HepG2 (cell line): ENCODE data around the gene KIF23. TPM values are rescaled to one million over a fixed set of nuclear protein-coding genes. Genes with fewer than 3 reads are reported as not detected.
A peak's percentile ranks its signal among the peaks of the same experiment; 100 is the strongest.

Experiments used
- FOSL2 ChIP-seq: sonication (generic); formaldehyde crosslinking; IDR thresholded peaks from 2 replicates; pipeline ENCODE4 v1.4.0; 2020; ENCODE audit warnings: missing genetic modification reagents
- GABPB1 ChIP-seq: IDR thresholded peaks from 2 replicates; pipeline ENCODE4 v1.6.1; 2016; ENCODE audit warnings: mild to moderate bottlenecking, missing genetic modification reagents, moderate library complexity, missing compliant biosample characterization
- GLMP ChIP-seq: sonication (generic); formaldehyde crosslinking; IDR thresholded peaks from 2 replicates; pipeline ENCODE4 v1.9.0; 2021; ENCODE audit warnings: missing genetic modification reagents, mild to moderate bottlenecking, borderline replicate concordance
- HDAC2 ChIP-seq: sonication (generic); formaldehyde crosslinking; IDR thresholded peaks from 2 replicates; pipeline ENCODE4 v1.4.0; 2020; ENCODE audit warnings: missing genetic modification reagents
- HINFP ChIP-seq: sonication (generic); formaldehyde crosslinking; IDR thresholded peaks from 2 replicates; pipeline ENCODE4 v1.4.0; 2020; ENCODE audit warnings: low read depth, mild to moderate bottlenecking, missing genetic modification reagents
- HOMEZ ChIP-seq: IDR thresholded peaks from 2 replicates; pipeline ENCODE4 v1.6.1; 2016; ENCODE audit warnings: low read depth
- NAIF1 ChIP-seq: sonication (generic); formaldehyde crosslinking; IDR thresholded peaks from 2 replicates; pipeline ENCODE4 v1.5.0; 2020; ENCODE audit warnings: mild to moderate bottlenecking, missing genetic modification reagents, borderline replicate concordance
- NCOA5 ChIP-seq: sonication (generic); formaldehyde crosslinking; IDR thresholded peaks from 2 replicates; pipeline ENCODE4 v1.4.0; 2020; ENCODE audit warnings: missing genetic modification reagents
- NFKBIZ ChIP-seq: IDR thresholded peaks from 2 replicates; pipeline ENCODE4 v1.6.1; 2018; ENCODE audit warnings: missing genetic modification reagents, missing compliant biosample characterization
- NR2C2 ChIP-seq: sonication (generic); formaldehyde crosslinking; IDR thresholded peaks from 2 replicates; pipeline ENCODE4 v1.4.0; 2020; ENCODE audit warnings: missing genetic modification reagents, mild to moderate bottlenecking, moderate library complexity, borderline replicate concordance
- PAF1 ChIP-seq: IDR thresholded peaks from 2 replicates; pipeline ENCODE4 v1.6.1; 2016; ENCODE audit warnings: missing genetic modification reagents, missing compliant biosample characterization
- PHF21A ChIP-seq: sonication (generic); formaldehyde crosslinking; IDR thresholded peaks from 2 replicates; pipeline ENCODE4 v1.5.0; 2020; ENCODE audit warnings: mild to moderate bottlenecking, missing genetic modification reagents
- SAP130 ChIP-seq: IDR thresholded peaks from 2 replicates; pipeline ENCODE4 v1.6.1; 2016; ENCODE audit warnings: low read depth
- TRAFD1 ChIP-seq: sonication (generic); formaldehyde crosslinking; IDR thresholded peaks from 2 replicates; pipeline ENCODE4 v1.5.1; 2020; ENCODE audit warnings: missing genetic modification reagents, mild to moderate bottlenecking, borderline replicate concordance
- ZBTB38 ChIP-seq: sonication (generic); formaldehyde crosslinking; IDR thresholded peaks from 2 replicates; pipeline ENCODE4 v1.5.1; 2020; ENCODE audit warnings: mild to moderate bottlenecking, missing genetic modification reagents
- ZFP41 ChIP-seq: sonication (generic); formaldehyde crosslinking; IDR thresholded peaks from 2 replicates; pipeline ENCODE4 v1.4.0; 2020; ENCODE audit warnings: mild to moderate bottlenecking, missing genetic modification reagents, borderline replicate concordance
- ZNF12 ChIP-seq: sonication (generic); formaldehyde crosslinking; IDR thresholded peaks from 2 replicates; pipeline ENCODE4 v1.5.0; 2020; ENCODE audit warnings: missing genetic modification reagents
- ZNF580 ChIP-seq: IDR thresholded peaks from 2 replicates; pipeline ENCODE4 v1.6.1; 2016; ENCODE audit warnings: low read depth, borderline replicate concordance
- ZNF629 ChIP-seq: sonication (generic); formaldehyde crosslinking; conservative IDR thresholded peaks from 2 replicates; pipeline ENCODE4 v1.5.0; 2020; ENCODE audit warnings: missing genetic modification reagents
- polyA plus RNA-seq, 8 experiments: library from polyadenylated mRNA; depleted of rRNA in 3 of 8; stranded (reverse) in 7 of 8; unstranded in 1 of 8; fragments of >200 nt; fragmentation: Illumina TruSeq in 4 of 8; extraction: Trizol in 4 of 8; gene quantifications; 2 replicates each; pipeline versions ENCODE4 v1.2.1 to v1.2.3, GENCODE V29; 2011 to 2016; ENCODE audit warnings: low read depth in 4 of 8, missing spikeins in 1 of 8, mixed read lengths in 1 of 8; ENCODE audit not compliant: insufficient read depth in 1 of 8
- total RNA-seq, 5 experiments: library from RNA; depleted of rRNA; stranded (reverse); fragments of >200 nt; fragmentation: Illumina TruSeq; extraction: Trizol; gene quantifications; 2 replicates each; pipeline ENCODE4 v1.2.3, GENCODE V29; 2016; ENCODE audit warnings: low read depth in 1 of 5

The KIF23 gene
- total and polyA plus RNA-seq, 2 of the 13 experiments (the other 11 are each of a cell fraction or from before 2014, with no cell fraction given): 11.3 to 38.1 TPM

- TF ChIP-seq SAP130 (CRISPR knock-in tag): 0 out of 2 replicates have a peak, but pooled peaks have one; percentile 11
- peak; percentile 44; the same call in 1 of the 2 replicates for TF ChIP-seq ZBTB38 (CRISPR knock-in tag)
- no peak for TF ChIP-seq GABPB1 (CRISPR knock-in tag)
- TF ChIP-seq PAF1 (CRISPR knock-in tag): no peak
- no peak for TF ChIP-seq NR2C2 (CRISPR knock-in tag)
- TF ChIP-seq ZFP41 (CRISPR knock-in tag): no peak
- no peak for TF ChIP-seq NCOA5
- no peak for TF ChIP-seq TRAFD1 (CRISPR knock-in tag)
- TF ChIP-seq ZNF629 (CRISPR knock-in tag): 0 out of 2 replicates have a peak, but pooled peaks have one; percentile 9
- TF ChIP-seq HDAC2 (CRISPR knock-in tag): peak; percentile 25; the same call in 1 of the 2 replicates
- TF ChIP-seq NAIF1 (CRISPR knock-in tag): 0 out of 2 replicates have a peak, but pooled peaks have one; percentile 40
- TF ChIP-seq FOSL2: peak; percentile 56; the same call in 1 of the 2 replicates
- no peak for TF ChIP-seq PHF21A
- no peak for TF ChIP-seq GLMP (CRISPR knock-in tag)
- no peak for TF ChIP-seq ZNF580
- TF ChIP-seq HOMEZ: no peak
- no peak for TF ChIP-seq NFKBIZ (CRISPR knock-in tag)
- TF ChIP-seq HINFP (CRISPR knock-in tag): no peak
- TF ChIP-seq ZNF12: no peak
- TF ChIP-seq, all 625 proteins: peak for 16
Measured at GRCh38 chr15:69450968-69451695, 37.0 kb downstream of the KIF23 start (continued).
